HepG2 (cell line): ENCODE data around the gene MYLK3. TPM values are rescaled to one million over a fixed set of nuclear protein-coding genes. Genes with fewer than 3 reads are reported as not detected.

ENCODE experiments used
- ARID2 ChIP-seq: sonication (generic); formaldehyde crosslinking; IDR thresholded peaks from 2 replicates; pipeline ENCODE4 v1.8.1; 2022; ENCODE audit warnings: mild to moderate bottlenecking, missing genetic modification reagents, borderline replicate concordance
- BORCS8-MEF2B ChIP-seq: sonication (generic); formaldehyde crosslinking; IDR thresholded peaks from 2 replicates; pipeline ENCODE4 v1.8.0; 2022; ENCODE audit warnings: mild to moderate bottlenecking, missing genetic modification reagents
- FOSL2 ChIP-seq: sonication (generic); formaldehyde crosslinking; IDR thresholded peaks from 2 replicates; pipeline ENCODE4 v1.4.0; 2020; ENCODE audit warnings: missing genetic modification reagents
- FOXC1 ChIP-seq: sonication (generic); formaldehyde crosslinking; IDR thresholded peaks from 2 replicates; pipeline ENCODE4 v1.8.0; 2022; ENCODE audit warnings: mild to moderate bottlenecking, missing genetic modification reagents, borderline replicate concordance
- HDAC1 ChIP-seq: sonication (generic); formaldehyde crosslinking; IDR thresholded peaks from 2 replicates; pipeline ENCODE4 v1.5.1; 2020; ENCODE audit warnings: mild to moderate bottlenecking, missing genetic modification reagents
- KDM3A ChIP-seq: IDR thresholded peaks from 2 replicates; pipeline ENCODE4 v1.6.1; 2018; ENCODE audit warnings: low read depth, missing compliant biosample characterization
- KDM5A ChIP-seq: fragments of 200-600 bp; sonication (generic); IDR thresholded peaks from 2 replicates; pipeline ENCODE4 v1.7.0; 2018; ENCODE audit warnings: antibody characterized with exemption, mild to moderate bottlenecking, low read length, borderline replicate concordance
- MBD4 ChIP-seq: IDR thresholded peaks from 2 replicates; pipeline ENCODE4 v1.6.1; 2012; ENCODE audit warnings: low read length, inconsistent platforms, borderline replicate concordance
- NCOA1 ChIP-seq: sonication (generic); formaldehyde crosslinking; IDR thresholded peaks from 2 replicates; pipeline ENCODE4 v1.9.0; 2021; ENCODE audit warnings: missing genetic modification reagents
- NFKB2 ChIP-seq: sonication (generic); formaldehyde crosslinking; IDR thresholded peaks from 2 replicates; pipeline ENCODE4 v1.4.0; 2020; ENCODE audit warnings: missing genetic modification reagents, borderline replicate concordance
- NR3C1 ChIP-seq: sonication (generic); formaldehyde crosslinking; IDR thresholded peaks from 2 replicates; pipeline ENCODE4 v1.4.0; 2020; ENCODE audit warnings: missing genetic modification reagents
- NRL ChIP-seq: sonication (generic); formaldehyde crosslinking; IDR thresholded peaks from 2 replicates; pipeline ENCODE4 v1.5.0; 2020; ENCODE audit warnings: missing genetic modification reagents, mild to moderate bottlenecking, moderate library complexity, borderline replicate concordance
- POLR2G ChIP-seq: fragments of 200-400 bp; formaldehyde crosslinking; IDR thresholded peaks from 2 replicates; pipeline ENCODE4 v1.6.1; 2018; ENCODE audit warnings: mild to moderate bottlenecking, low read depth, low read length, moderate library complexity
- RARA ChIP-seq: IDR thresholded peaks from 2 replicates; pipeline ENCODE4 v1.6.1; 2016; ENCODE audit warnings: missing genetic modification reagents, missing compliant biosample characterization
- SALL1 ChIP-seq: sonication (generic); formaldehyde crosslinking; IDR thresholded peaks from 2 replicates; pipeline ENCODE4 v1.8.0; 2022; ENCODE audit warnings: mild to moderate bottlenecking, missing genetic modification reagents
- TAF15 ChIP-seq: fragments of 200-400 bp; formaldehyde crosslinking; IDR thresholded peaks from one replicate; pipeline ENCODE4 v1.6.1; 2018; ENCODE audit warnings: mild to moderate bottlenecking, low read depth, low read length; ENCODE audit not compliant: poor library complexity, severe bottlenecking
- ZNF556 ChIP-seq: sonication (generic); formaldehyde crosslinking; IDR thresholded peaks from 2 replicates; pipeline ENCODE4 v1.4.0; 2020; ENCODE audit warnings: mild to moderate bottlenecking, missing genetic modification reagents, borderline replicate concordance
- ZNF816 ChIP-seq: sonication (generic); formaldehyde crosslinking; IDR thresholded peaks from 2 replicates; pipeline ENCODE4 v1.8.0; 2022; ENCODE audit warnings: missing genetic modification reagents, mild to moderate bottlenecking, borderline replicate concordance
- polyA plus RNA-seq, 8 experiments: library from polyadenylated mRNA; depleted of rRNA in 3 of 8; stranded (reverse) in 7 of 8; unstranded in 1 of 8; fragments of >200 nt; fragmentation: Illumina TruSeq in 4 of 8; extraction: Trizol in 4 of 8; gene quantifications; 2 replicates each; pipeline versions ENCODE4 v1.2.1 to v1.2.3, GENCODE V29; 2011 to 2016; ENCODE audit warnings: low read depth in 4 of 8, missing spikeins in 1 of 8, mixed read lengths in 1 of 8; ENCODE audit not compliant: insufficient read depth in 1 of 8
- total RNA-seq, 5 experiments: library from RNA; depleted of rRNA; stranded (reverse); fragments of >200 nt; fragmentation: Illumina TruSeq; extraction: Trizol; gene quantifications; 2 replicates each; pipeline ENCODE4 v1.2.3, GENCODE V29; 2016; ENCODE audit warnings: low read depth in 1 of 5
- TF ChIP-seq, protein P1 (sequence below): sonication (generic); formaldehyde crosslinking; IDR thresholded peaks from 2 replicates; pipeline ENCODE4 v1.5.0; 2020; ENCODE audit warnings: missing genetic modification reagents, mild to moderate bottlenecking, borderline replicate concordance
- TF ChIP-seq, protein P2 (sequence below): IDR thresholded peaks from 2 replicates; pipeline ENCODE4 v1.6.1; 2012; ENCODE audit warnings: low read length, improper control_type of control experiment
- TF ChIP-seq, protein P3 (sequence below): sonication (generic); formaldehyde crosslinking; conservative IDR thresholded peaks from 2 replicates; pipeline ENCODE4 v1.8.0; 2022; ENCODE audit warnings: missing genetic modification reagents

MYLK3 gene
- total and polyA plus RNA-seq, 2 of the 13 experiments (the other 11 are each of a cell fraction or from before 2014, with no cell fraction given): 0.04 to 0.18 TPM

DNA sequence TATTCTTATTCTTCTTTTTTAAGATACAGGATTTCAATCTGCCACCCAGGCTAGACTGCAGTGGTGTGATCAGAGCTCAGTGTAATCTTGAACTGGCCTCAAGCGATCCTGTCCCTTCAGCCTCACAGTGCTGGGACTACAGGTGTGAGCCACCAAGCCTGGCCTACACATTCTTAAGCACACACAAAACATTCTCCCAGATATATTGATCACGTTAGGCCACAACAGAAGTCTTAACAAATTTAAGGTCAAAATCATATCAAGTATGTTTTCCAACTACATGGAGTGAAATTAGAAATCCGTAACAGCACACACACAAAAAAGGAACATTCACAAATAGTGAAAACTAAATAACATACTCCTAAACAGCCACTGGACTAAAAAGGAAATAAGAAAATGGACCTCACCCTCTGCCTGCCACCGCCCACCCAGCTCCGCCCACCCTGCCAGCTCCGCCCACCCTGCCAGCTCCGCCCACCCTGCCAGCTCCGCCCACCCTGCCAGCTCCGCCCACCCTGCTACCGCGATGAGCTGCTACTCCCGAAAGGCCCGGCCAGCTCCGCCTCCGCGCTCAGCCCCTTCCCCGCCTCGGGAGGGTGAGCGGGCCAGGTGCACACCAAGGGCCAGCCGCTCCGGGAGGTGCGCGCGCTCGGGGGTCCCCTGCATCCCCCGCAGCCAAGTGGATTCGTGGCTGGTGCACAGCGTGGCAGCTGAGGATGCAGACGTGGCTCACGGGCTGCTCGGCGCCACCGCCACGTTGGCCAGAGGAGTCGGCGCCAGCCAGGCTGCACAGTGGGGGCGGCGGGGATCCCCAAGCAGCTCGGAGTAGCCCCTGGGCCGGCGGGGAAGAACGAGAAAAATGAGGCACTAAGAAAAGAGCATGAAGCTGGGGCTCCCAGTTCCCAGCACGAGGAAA is 41.6 kb upstream of the MYLK3 start (continued):
- TF ChIP-seq, protein P1, sequence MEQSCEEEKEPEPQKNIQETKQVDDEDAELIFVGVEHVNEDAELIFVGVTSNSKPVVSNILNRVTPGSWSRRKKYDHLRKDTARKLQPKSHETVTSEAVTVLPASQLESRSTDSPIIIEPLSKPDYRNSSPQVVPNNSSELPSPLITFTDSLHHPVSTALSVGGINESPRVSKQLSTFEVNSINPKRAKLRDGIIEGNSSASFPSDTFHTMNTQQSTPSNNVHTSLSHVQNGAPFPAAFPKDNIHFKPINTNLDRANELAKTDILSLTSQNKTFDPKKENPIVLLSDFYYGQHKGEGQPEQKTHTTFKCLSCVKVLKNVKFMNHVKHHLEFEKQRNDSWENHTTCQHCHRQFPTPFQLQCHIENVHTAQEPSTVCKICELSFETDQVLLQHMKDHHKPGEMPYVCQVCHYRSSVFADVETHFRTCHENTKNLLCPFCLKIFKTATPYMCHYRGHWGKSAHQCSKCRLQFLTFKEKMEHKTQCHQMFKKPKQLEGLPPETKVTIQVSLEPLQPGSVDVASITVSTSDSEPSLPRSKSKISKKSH (CRISPR knock-in tag): peak; percentile 94; the same call in 1 of the 2 replicates
- peak; percentile 84 for TF ChIP-seq SALL1 (CRISPR knock-in tag)
- peak; percentile 25; the same call in 1 of the 2 replicates for TF ChIP-seq RARA (CRISPR knock-in tag)
- TF ChIP-seq BORCS8-MEF2B (CRISPR knock-in tag): peak; percentile 96
- peak; percentile 60; the same call in 1 of the 2 replicates for TF ChIP-seq ZNF556
- peak; percentile 75 for TF ChIP-seq FOXC1 (CRISPR knock-in tag)
- peak; percentile 92; the same call in 1 of the 2 replicates for TF ChIP-seq NR3C1 (CRISPR knock-in tag)
- peak; percentile 85 for TF ChIP-seq POLR2G
- TF ChIP-seq FOSL2 (CRISPR knock-in tag): peak; percentile 28; the same call in 1 of the 2 replicates
- TF ChIP-seq, protein P2, sequence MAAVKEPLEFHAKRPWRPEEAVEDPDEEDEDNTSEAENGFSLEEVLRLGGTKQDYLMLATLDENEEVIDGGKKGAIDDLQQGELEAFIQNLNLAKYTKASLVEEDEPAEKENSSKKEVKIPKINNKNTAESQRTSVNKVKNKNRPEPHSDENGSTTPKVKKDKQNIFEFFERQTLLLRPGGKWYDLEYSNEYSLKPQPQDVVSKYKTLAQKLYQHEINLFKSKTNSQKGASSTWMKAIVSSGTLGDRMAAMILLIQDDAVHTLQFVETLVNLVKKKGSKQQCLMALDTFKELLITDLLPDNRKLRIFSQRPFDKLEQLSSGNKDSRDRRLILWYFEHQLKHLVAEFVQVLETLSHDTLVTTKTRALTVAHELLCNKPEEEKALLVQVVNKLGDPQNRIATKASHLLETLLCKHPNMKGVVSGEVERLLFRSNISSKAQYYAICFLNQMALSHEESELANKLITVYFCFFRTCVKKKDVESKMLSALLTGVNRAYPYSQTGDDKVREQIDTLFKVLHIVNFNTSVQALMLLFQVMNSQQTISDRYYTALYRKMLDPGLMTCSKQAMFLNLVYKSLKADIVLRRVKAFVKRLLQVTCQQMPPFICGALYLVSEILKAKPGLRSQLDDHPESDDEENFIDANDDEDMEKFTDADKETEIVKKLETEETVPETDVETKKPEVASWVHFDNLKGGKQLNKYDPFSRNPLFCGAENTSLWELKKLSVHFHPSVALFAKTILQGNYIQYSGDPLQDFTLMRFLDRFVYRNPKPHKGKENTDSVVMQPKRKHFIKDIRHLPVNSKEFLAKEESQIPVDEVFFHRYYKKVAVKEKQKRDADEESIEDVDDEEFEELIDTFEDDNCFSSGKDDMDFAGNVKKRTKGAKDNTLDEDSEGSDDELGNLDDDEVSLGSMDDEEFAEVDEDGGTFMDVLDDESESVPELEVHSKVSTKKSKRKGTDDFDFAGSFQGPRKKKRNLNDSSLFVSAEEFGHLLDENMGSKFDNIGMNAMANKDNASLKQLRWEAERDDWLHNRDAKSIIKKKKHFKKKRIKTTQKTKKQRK: no peak
- TF ChIP-seq ARID2 (CRISPR knock-in tag): peak; percentile 73
- TF ChIP-seq, protein P3, sequence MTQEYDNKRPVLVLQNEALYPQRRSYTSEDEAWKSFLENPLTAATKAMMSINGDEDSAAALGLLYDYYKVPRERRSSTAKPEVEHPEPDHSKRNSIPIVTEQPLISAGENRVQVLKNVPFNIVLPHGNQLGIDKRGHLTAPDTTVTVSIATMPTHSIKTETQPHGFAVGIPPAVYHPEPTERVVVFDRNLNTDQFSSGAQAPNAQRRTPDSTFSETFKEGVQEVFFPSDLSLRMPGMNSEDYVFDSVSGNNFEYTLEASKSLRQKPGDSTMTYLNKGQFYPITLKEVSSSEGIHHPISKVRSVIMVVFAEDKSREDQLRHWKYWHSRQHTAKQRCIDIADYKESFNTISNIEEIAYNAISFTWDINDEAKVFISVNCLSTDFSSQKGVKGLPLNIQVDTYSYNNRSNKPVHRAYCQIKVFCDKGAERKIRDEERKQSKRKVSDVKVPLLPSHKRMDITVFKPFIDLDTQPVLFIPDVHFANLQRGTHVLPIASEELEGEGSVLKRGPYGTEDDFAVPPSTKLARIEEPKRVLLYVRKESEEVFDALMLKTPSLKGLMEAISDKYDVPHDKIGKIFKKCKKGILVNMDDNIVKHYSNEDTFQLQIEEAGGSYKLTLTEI (CRISPR knock-in tag): no peak
- peak; percentile 92 for TF ChIP-seq ZNF816 (CRISPR knock-in tag)
- no peak for TF ChIP-seq KDM5A
- no peak for TF ChIP-seq MBD4
- no peak for TF ChIP-seq TAF15
- peak; percentile 84; the same call in 1 of the 2 replicates for TF ChIP-seq NCOA1 (CRISPR knock-in tag)
- TF ChIP-seq KDM3A (CRISPR knock-in tag): peak; percentile 79; the same call in 1 of the 2 replicates
- TF ChIP-seq HDAC1 (CRISPR knock-in tag): peak; percentile 95
- TF ChIP-seq NRL (CRISPR knock-in tag): peak; percentile 92
- peak; percentile 80; the same call in 1 of the 2 replicates for TF ChIP-seq NFKB2
